ENCODE results near the gene RABL6.
"Not testable (repeated sequence)": the region's sequence is repeated elsewhere in the genome, so short reads cannot be mapped to it uniquely, and the experiment has no call there.

The RABL6 gene

DNA sequence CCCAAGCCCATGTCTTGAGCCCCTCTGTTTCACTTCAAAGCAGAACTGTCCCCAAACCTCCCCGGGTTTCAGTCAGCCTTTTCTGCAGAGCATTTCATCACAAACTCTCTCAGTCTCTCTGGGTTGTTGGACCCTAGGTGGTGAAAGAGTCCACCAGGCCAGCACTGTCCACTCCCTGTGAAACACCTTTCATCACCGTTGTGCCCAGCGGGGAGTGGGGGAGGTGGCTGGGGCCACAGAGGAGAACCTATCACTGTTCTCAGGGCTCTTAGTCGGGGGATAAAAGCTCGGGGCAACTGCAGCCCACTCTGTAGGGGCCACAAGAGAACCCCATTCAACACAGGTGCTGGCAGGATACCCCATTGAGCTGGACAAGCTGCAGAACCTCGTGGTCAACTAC lies 5.4 kb upstream of the RABL6 start:
- H3K4me3 ChIP-seq, result no peak overlapping the region
- H3K27me3 ChIP-seq, result peaks cover 8% of the 10 kb centered on the region
- peaks cover 36% of the 10 kb centered on the region for H3K36me3 ChIP-seq
- peaks cover 59% of the 10 kb centered on the region for H3K4me1 ChIP-seq
- H3K27ac ChIP-seq, result no peak overlapping the region
- H3K9ac ChIP-seq, result peak overlapping the region; percentile 24; the same call in 1 of the 2 replicates
- peaks cover 10% of the 10 kb centered on the region for H4K20me1 ChIP-seq
- no peaks in the 10 kb centered on the region for H3K9me3 ChIP-seq
- no peak for TF ChIP-seq Cebpa-rat (IDR thresholded peaks at IDR 0.05)
- H3K4me2 ChIP-seq, result no peak overlapping the region; the same call in 1 of the 2 replicates

- H3K9me3 ChIP-seq, H3K27me3 ChIP-seq, H3K4me3 ChIP-seq, H3K9ac ChIP-seq, H3K27ac ChIP-seq, H3K4me2 ChIP-seq: not testable (repeated sequence)
- Histone ChIP-seq H3K36me3 (peaks cover 36% of the 10 kb centered on the region), H4K20me1 (peaks cover 13% of the 10 kb centered on the region), H3K4me1 (peaks cover 58% of the 10 kb centered on the region)
These were observed 4.7 kb upstream of the RABL6 start for GRCh38 chr9:136803009-136803550.

GRCh38 chr9:136803551-136804508 lies 3.9 kb upstream of the RABL6 start:
- H3K9ac ChIP-seq, result no peak overlapping the region

GRCh38 chr9:136804509-136805206 lies 3.1 kb upstream of the RABL6 start:
- H3K27ac ChIP-seq, result no peak overlapping the region
- peaks cover 22% of the 10 kb centered on the region for H4K20me1 ChIP-seq
- H3K4me1 ChIP-seq, result peaks cover 55% of the 10 kb centered on the region
- H3K4me3 ChIP-seq, result no peak overlapping the region
- H3K9ac ChIP-seq, result no peak overlapping the region
- TF ChIP-seq Cebpa-rat (IDR thresholded peaks at IDR 0.05), result no peak
- no peak overlapping the region for H3K4me2 ChIP-seq
- H3K36me3 ChIP-seq, result peaks cover 40% of the 10 kb centered on the region
- no peaks in the 10 kb centered on the region for H3K9me3 ChIP-seq
- H3K27me3 ChIP-seq, result no peaks in the 10 kb centered on the region

More at GRCh38 chr9:136803551-136804508, 3.9 kb upstream of the RABL6 start:
- H3K27me3 ChIP-seq, result peaks cover 7% of the 10 kb centered on the region
- H3K27ac ChIP-seq, result no peak overlapping the region
- H4K20me1 ChIP-seq, result peaks cover 17% of the 10 kb centered on the region
- H3K4me1 ChIP-seq, result peaks cover 55% of the 10 kb centered on the region
- H3K36me3 ChIP-seq, result peaks cover 36% of the 10 kb centered on the region
- TF ChIP-seq Cebpa-rat (IDR thresholded peaks at IDR 0.05), result no peak
- no peak overlapping the region for H3K4me3 ChIP-seq
- H3K4me2 ChIP-seq, result no peak overlapping the region
- H3K9me3 ChIP-seq, result no peaks in the 10 kb centered on the region

- Histone ChIP-seq H3K36me3 (peaks cover 46% of the 10 kb centered on the region), H3K9ac (no peak overlapping the region), H3K4me2 (no peak overlapping the region), H3K27me3 (no peaks in the 10 kb centered on the region), H3K9me3 (no peaks in the 10 kb centered on the region), H3K4me1 (peaks cover 59% of the 10 kb centered on the region), H3K4me3 (no peak overlapping the region), H4K20me1 (peaks cover 28% of the 10 kb centered on the region), H3K27ac (no peak overlapping the region)
- TF ChIP-seq Cebpa-rat (IDR thresholded peaks at IDR 0.05), result no peak
These were observed 2.5 kb upstream of the RABL6 start for GRCh38 chr9:136805207-136805740.

GRCh38 chr9:136806067-136806466 lies 1.7 kb upstream of the RABL6 start:
- Histone ChIP-seq H3K27me3 (no peaks in the 10 kb centered on the region), H3K36me3 (peaks cover 54% of the 10 kb centered on the region), H3K4me1 (peaks cover 60% of the 10 kb centered on the region), H3K9ac (peak overlapping the region; percentile 99; the same call in 1 of the 2 replicates), H3K4me3 (no peak overlapping the region), H3K9me3 (no peaks in the 10 kb centered on the region), H3K4me2 (peak overlapping the region; percentile 97), H3K27ac (no peak overlapping the region), H4K20me1 (peaks cover 31% of the 10 kb centered on the region)
- no peak for TF ChIP-seq Cebpa-rat (IDR thresholded peaks at IDR 0.05)

- Histone ChIP-seq H4K20me1 (peaks cover 38% of the 10 kb centered on the region), H3K4me3 (peak overlapping the region; percentile 100), H3K27ac (peak overlapping the region; percentile 98), H3K36me3 (peaks cover 60% of the 10 kb centered on the region), H3K27me3 (no peaks in the 10 kb centered on the region), H3K9me3 (no peaks in the 10 kb centered on the region), H3K9ac (peak overlapping the region; percentile 99), H3K4me1 (peaks cover 60% of the 10 kb centered on the region), H3K4me2 (peak overlapping the region; percentile 97)
- TF ChIP-seq Cebpa-rat (IDR thresholded peaks at IDR 0.05), result no peak
These were observed 1.0 kb upstream of the RABL6 start for GRCh38 chr9:136806631-136807201.

DNA sequence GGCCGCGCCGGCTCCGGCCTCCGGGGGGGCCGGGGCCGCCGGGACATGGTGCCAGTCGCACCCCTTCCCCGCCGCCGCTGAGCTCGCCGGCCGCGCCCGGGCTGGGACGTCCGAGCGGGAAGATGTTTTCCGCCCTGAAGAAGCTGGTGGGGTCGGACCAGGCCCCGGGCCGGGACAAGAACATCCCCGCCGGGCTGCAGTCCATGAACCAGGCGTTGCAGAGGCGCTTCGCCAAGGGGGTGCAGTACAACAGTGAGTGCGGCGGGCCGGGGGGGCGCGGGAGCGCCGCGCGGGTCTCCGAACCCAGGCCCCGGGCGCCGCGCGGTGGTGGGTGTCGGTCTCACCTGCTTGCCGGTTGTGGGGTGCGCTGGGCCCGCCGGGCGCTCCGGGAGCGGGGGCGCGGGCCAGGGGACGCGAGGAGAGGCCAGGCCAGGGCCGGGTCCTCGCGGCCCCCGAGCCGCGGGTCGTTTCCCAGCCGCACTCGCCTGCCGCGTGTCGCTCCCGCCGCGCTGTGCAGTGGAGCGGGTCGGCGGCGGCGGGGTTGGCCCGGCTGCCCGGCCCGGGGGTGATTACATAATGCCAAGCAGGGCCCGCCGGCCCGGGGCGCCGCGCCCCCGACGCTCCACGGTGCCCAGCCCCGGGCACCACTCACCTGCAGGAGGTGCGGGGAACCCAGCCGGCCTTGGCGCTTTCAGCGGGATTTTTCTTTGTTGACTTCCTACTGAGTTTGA lies 492 bp downstream of the RABL6 start:
- peak overlapping the region; percentile 99 for H3K9ac ChIP-seq
- H3K27me3 ChIP-seq, result no peaks in the 10 kb centered on the region
- peak overlapping the region; percentile 100 for H3K4me3 ChIP-seq
- H3K4me2 ChIP-seq, result peak overlapping the region; percentile 79
- no peaks in the 10 kb centered on the region for H3K9me3 ChIP-seq
- H3K27ac ChIP-seq, result peak overlapping the region; percentile 98
- H3K4me1 ChIP-seq, result peaks cover 53% of the 10 kb centered on the region
- peaks cover 53% of the 10 kb centered on the region for H4K20me1 ChIP-seq
- H3K36me3 ChIP-seq, result peaks cover 74% of the 10 kb centered on the region
- no peak for TF ChIP-seq Cebpa-rat (IDR thresholded peaks at IDR 0.05)

DNA sequence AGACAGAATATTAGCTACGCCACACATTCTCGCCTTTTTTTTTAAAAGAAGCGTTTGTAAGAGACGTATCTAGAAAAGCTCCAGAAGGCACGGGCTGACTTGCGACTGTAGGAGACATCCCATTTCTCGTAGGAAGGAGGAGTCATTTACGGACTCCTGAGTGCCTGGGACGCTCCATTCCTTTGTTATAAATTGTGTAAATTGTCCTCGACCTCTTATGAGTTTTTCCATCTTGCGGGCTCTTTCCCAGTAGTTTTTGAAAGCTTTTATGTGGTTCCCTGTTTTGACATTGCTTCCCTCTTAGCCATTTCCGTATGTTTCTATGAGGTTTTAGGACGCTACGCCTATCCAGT lies 1.0 kb downstream of the RABL6 start:
- Histone ChIP-seq H3K4me3 (peak overlapping the region; percentile 100), H3K4me2 (peak overlapping the region; percentile 79), H3K27ac (peak overlapping the region; percentile 98), H3K9ac (peak overlapping the region; percentile 99), H3K27me3 (no peaks in the 10 kb centered on the region), H4K20me1 (peaks cover 58% of the 10 kb centered on the region), H3K36me3 (peaks cover 74% of the 10 kb centered on the region), H3K4me1 (peaks cover 53% of the 10 kb centered on the region), H3K9me3 (no peaks in the 10 kb centered on the region)
- TF ChIP-seq Cebpa-rat (IDR thresholded peaks at IDR 0.05), result no peak
